GM19397 (cell line): ENCODE data around the gene CMSS1.

Source experiments
- ATAC-seq: cut with Tn5 transposase; IDR thresholded peaks from one replicate; pipeline ENCODE4 v1.9.1; 2021; ENCODE audit warnings: mild to moderate bottlenecking, moderate library complexity; ENCODE audit not compliant: unreplicated experiment

The CMSS1 gene

DNA sequence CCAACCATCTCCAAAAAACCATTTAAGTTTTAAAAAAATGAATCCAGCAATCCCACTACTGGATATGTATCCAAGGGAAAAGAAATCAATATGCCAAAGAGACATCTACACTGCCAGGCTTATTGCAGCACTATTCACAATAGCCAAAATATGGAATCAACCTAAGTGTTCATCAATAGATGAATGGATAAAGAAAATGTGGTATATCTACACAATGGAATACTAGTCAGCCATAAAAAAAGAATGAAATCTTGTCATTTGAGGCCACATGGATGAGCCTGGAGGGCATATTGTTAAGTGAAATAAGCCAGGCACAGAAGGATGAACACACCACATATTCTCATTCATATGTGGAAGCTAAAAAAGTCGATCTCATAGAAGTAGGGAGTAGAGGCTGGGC lies 160.6 kb downstream of the CMSS1 start:
- no peak for ATAC-seq

DNA sequence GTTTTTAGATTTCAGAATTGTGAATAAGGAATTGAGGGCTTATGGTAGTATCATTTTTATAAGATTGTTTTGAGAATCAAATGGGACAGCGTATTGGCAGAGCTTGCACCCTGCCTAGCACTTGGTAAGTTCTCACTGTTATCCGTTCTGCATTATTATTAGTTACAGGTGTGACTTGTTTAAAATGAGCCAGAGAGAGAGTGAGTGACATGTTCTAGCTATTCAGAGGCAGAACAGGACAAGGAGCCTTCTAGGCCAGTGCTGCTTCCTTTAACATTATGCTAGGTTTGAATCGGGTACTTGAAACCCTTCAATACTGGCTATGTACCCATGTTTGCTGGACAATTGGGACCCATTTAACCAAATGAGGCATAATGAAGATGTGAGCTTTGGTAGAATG lies 162.9 kb downstream of the CMSS1 start:
- ATAC-seq: no peak

DNA sequence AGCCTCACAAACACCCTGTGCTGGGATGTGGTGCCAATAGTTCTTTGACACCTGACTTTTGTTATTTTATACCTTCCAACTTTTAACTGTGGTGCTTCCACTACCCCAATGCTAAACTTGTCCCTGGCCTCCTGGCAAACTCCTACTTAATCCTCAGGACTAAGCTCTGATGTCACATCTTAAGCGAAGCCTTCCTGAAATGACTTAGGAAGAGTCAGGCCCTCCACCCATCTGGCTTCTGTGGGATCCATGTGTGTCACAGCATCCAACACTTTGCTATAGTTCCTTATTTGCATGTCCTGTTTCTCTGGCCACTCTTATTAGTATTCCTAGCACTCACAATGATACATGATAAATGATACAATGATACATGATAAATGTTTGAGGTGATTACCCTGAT lies 163.5 kb downstream of the CMSS1 start:
- no peak for ATAC-seq

DNA sequence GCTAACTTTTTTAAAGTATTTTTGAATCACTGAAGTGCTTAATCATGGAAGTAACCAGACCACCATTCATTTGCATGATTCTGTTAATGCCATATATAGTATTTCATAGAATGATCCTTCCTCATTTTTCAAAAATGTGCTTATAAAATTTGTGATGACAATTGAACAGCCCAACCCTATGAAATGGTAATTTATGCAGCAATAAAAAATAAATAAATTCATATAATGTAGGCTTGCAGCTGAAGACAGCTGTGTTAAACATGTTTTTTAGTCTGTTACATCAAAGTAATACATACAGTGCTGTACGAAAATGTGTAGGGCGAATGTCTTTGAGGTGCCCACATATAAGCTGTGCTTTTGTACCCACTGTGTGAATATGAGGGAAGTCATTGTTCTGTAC lies 165.0 kb downstream of the CMSS1 start:
- no peak for ATAC-seq

DNA sequence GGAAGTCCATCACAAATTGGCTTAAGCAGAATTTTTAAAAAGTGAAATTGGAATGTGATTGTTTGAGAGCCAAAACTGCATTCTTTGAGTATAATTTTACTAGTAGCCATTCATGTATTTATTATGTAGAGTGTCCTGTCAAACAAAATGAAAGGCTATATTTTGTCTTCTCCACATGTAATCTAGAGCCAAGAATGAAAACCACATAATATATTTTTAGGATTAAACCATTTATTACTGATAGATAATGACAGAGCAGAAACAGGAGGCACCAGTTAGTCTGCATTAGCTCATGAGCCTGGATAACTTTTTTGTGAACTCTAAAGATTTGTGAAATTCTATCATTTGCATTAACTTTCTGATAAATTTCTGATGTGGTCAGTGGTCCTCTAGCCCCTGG lies 166.5 kb downstream of the CMSS1 start:
- ATAC-seq: no peak

DNA sequence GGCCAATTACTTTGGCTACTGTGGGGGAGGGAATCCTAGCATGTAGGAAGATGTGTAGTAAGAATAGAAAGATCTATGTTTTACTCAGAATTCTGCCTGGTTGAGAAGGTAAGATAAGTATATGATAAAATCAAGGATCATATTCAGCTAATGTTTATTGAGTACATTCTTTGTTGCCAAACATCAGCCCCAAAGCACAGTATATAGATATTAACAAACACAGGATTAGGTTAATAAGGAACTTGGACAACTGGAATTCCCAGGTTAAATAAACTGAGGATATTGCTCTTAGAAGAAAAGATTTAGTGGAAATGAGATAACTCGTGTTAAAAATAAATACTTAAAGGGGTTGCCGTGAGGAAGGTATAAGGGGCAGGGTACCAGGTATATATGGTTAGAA lies 167.0 kb downstream of the CMSS1 start:
- ATAC-seq: no peak

DNA sequence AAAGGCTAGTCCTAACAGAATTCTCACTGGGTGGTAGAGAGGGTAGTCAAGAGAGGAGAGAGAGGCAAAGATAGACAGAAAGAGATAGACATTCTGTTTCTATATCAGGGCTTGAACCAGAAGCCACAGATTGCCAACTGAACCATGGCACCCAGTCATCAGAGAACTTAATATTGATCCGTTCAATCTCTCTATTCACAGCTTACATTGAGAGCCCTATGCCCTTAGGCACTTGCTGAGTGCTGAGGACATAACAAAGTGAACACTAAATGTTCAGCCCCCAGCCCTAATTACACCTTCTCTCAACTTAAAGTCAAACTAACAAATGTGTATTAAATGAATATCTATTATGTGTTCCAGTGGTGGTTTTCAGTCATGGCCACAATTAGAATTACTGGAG lies 172.5 kb downstream of the CMSS1 start:
- no peak for ATAC-seq

DNA sequence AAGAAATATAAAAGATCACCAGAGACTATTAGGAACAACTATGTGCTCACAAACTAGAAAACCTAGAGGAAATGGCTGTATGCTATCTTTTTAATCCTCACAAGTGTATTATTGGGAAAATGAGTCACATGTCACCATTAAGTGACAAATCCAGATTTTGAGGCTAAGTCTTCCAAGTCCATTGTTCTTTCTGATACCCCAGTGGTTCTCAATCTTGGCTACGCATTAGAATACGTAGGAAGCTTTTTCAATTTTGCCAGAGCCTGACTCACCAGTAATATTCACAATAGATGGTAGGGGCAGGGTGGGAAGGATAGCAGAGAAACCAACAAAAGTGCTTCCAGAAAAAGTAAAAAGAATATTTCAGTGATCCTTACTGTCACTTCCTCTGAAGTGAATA lies 179.6 kb downstream of the CMSS1 start:
- ATAC-seq: no peak

DNA sequence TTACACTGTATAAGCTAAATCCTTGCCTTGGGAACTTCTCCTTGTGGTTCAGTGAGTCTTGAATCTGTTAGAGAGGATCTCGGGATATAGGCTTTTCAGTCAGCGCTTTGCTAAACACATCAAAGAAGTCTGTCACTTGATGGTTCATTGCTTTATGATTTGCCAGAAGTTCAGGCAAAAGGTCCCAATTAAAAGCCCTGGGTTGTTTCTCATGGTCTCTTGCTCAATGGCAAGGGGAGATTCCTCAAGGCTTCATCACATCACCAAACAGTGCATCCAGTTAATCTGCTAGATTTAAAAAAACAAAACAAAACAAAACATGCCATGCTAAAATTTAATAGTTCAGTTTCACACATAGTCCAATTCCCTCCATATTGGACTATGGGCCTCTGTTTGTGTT lies 181.9 kb downstream of the CMSS1 start:
- ATAC-seq: no peak

DNA sequence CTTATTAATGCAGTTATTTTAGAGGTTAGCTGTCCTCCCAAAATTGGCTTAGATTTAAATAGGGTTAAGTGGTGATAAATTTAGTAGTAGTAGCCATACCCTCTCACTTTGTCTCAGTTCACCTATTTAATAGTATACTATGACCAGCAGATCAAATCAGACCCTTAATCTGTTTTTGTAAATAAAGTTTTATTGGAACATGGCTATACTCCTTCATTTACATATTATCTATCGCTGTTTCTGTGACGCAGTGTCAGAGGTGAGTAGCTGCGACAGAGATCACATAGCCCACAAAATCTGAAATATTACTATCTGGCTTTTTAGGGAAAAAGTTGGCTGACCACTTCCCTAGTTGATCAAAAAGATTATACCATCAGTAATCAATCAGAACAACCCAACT lies 183.4 kb downstream of the CMSS1 start:
- no peak for ATAC-seq

DNA sequence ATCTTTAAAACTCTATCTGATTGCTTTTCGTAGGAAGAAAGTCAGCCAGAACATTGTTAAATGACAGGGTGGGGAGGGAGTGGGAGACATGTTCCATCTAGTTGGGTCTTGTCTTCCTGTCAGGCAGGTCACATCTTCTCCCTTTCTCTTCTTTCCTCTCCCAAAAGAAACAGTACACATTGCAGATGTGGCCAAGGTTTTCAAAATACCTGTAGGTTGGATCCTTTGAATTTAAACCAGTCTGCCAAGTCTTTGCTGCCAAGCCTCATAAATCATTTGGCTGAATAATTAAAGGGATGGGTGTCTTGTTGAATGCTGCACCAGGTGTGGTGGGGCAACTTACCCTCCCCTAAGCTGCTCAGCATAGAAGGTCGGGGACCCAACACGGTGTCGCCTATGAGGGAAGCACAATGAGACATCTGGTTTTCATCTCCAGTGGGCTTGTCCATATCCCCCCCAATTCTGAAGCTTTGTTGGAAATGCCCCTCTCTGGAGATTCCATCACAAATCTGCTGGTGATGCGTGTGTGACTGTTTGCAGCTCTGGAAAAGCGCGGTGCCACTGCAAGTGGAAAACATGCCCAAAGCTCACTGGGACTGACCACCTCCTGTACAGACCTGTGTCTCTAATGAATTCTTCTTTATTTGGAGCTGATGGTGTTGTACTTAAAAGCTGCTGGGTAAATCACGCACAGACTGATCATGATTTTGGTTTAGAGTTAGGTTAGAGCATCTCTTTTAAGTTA lies 184.0 kb downstream of the CMSS1 start:
- ATAC-seq: no peak

DNA sequence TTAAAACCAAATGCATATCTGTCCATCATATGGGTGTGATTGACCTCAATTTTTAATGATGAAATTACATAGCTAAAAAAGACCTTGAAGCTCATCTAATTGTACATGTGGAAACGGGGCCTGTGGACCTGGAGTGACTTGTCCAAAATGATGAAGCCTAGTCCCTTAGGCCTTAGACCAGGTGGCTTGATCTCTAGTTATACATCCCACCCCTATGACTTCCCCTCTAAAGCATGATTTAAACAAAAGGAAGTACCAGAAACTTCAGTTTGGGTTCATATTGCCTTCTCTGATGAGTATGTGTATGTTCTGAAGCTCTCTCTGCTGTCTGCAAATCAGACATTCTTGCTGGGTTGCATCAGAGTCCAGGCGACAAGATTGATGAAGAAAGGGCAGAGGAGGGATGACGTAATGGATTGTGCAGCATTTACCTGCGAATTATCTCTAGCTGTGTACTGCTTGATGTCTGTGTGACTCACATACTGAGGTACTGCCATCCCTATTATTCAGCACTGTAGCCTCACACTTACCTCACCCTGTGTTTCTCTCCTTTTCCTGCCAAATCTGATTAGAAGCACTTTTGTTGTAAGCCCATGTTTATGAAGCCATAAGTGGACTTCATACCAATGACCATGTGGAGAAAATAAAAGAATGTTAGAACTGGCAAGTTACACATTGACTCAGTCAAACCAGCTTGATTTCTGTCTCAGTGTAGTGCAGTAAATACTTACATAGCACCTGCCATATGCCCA lies 185.1 kb downstream of the CMSS1 start:
- ATAC-seq: no peak

DNA sequence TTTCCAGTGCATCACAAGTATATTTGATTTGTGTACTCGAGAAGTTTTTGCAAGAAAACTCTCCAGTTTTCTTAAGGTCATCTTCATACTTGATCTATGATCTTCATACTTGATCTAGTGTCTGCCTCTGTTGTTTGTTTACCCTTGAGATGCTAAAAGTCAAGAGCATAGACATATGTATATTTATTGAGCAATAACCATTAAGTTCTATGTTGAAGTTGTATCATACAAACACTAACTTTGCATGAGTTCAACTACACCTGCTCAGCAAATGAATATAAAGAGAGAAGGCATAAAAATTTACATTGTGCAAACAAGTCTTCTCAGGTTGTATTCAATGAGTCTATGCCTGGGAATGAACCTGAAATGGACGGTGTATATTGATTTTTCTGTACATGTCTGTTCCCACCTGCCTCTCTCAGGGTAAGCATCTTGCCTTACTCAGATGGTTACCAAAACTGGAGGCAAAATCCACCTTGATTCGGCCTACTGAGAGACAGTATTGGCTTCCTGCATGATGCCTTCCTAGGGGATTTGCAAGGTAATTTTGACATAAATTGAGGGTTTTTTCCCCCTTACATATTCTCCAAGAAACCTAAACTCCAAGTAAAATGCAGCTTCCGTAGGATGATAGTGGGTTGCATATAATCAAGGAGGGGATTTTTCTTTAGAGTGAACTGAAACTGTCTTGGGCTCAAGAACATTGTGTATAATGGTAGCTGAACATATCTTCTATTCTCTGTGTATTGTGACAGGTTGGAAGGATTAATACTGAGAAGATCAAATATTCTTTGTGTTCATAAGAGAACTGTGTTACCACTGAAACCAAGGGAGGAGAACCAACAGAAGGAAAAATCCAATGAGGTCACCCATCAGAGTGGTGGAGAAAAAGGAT lies 186.2 kb downstream of the CMSS1 start:
- no peak for ATAC-seq

DNA sequence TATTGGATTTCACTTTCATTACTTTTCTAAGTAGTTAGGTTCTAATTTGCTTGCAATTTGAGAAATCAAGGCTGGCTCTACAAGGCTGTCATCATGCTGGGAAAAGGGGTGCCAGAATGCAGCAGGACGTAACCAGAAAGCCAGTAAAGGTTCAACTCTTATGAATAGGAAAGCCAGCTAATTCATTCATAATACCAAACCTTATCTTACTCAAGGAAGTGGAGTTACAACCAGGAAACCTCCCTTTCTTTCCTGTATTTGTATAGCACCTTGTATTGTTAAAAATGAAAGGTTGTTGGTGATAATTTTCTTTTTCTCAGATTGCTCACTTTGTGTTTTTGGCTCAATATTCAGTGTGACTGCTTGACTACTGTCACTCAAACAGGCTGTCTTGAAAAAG lies 187.3 kb downstream of the CMSS1 start:
- ATAC-seq: no peak

DNA sequence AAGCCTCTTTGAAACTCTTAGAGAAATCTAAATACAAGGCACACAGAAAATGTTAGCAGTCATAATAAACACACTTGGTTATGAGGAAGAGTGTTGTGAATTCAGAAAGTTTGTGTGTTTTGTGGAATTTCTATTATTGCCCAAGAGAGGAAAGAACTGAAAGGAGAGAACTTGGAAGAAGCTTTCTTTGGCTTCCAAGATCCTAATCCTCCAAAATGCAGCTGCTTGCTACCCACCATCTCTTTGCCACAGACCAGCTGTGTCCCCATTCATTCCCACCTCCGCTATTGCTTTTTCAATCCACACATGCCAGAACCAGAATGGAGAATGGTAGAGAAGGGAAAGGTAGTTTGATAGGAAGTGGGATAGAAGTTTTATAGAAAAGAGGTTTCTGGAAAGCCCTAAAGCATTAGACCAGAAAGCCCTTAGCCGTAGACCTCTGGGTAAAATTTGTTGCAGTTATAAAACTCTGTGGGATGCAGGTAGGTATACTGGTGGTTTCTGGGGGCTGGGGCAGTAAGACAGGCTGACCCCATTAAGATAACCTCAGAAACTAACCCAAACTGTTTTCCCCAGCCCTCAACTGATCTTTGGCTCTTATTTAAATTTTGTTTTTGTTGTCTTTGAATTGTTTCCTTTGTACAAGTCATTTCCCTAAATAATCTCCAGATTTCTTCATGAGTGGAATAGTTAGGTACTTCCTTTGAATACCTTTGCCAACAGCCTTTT lies 188.2 kb downstream of the CMSS1 start:
- no peak for ATAC-seq

DNA sequence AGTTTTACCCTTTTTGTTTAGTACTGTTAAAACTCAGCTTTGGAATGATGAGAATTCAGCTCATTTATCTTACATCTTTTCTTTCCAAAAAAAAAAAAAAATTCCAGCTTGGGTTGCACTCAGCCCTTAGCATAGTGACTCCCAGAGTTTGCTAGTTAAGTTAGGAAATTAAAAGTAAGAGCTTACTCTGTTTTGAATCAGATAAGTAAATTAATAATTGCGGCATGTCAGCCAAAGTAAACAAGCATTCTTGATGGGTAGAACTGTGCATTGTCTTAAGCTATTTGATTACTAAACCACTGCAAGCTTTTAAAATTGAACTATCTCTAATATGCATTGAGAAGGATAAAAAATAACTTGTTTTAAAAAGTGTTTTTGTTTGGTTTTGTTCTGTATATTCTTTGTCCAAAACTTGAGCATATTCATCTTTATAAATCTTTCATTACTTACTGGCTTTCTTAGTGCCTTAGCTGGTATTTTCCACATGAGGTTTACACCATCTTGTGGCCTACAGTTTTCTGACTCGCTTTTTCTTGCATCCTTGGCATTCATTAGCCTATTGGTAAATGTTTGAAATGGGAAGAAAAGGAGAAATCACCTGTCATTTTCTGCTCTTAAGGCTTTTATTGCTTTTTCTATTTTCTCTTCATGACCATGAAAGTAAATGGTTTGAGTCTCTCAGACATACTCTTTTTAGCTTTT lies 189.1 kb downstream of the CMSS1 start:
- no peak for ATAC-seq

DNA sequence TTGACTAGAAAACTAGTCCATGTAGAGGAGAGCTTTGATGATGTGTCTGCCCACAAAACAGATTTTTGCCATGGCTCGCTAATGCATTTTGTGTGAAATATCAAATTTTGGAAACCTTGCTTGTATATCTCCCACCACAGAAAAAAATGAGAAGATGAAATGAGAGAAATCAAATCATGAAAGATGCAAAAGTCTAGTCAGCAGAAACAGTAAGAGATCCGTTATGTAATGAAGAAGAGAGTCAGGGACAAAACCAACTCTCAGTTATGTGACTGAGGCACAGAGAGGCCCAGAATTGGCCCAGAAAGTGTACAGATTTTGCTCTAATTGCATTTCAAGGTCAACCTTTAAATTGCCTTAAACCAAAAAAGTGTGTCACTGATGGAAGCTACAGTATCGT lies 189.7 kb downstream of the CMSS1 start:
- ATAC-seq: no peak

DNA sequence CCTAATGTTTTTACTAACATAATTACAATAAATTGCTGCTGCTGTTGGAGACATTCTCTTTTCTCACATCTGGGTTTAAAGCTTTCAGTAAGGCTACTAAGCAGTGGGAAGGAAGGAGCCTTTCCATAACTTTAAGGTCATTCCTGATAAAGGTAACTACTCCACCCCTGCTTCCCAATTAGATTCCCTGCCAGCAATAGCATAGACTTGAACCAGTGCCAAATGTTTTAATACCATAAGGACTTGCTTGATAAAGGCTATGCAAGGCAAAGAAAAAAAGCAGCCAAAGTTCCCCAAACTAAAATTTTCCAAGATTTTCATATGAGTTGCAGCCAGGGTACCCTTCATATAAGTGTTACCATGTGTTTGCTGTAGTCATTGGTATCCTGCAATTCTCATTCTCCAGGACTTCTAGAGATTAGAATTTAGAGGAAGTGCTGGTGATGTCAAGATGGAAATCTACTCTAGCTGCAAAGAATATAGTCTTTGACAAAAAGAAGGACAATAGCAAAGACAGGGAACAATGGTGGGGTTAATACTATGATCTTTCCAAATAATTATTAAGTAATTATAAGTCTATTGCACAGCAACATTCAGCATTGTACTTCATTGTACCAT lies 190.5 kb downstream of the CMSS1 start:
- no peak for ATAC-seq

DNA sequence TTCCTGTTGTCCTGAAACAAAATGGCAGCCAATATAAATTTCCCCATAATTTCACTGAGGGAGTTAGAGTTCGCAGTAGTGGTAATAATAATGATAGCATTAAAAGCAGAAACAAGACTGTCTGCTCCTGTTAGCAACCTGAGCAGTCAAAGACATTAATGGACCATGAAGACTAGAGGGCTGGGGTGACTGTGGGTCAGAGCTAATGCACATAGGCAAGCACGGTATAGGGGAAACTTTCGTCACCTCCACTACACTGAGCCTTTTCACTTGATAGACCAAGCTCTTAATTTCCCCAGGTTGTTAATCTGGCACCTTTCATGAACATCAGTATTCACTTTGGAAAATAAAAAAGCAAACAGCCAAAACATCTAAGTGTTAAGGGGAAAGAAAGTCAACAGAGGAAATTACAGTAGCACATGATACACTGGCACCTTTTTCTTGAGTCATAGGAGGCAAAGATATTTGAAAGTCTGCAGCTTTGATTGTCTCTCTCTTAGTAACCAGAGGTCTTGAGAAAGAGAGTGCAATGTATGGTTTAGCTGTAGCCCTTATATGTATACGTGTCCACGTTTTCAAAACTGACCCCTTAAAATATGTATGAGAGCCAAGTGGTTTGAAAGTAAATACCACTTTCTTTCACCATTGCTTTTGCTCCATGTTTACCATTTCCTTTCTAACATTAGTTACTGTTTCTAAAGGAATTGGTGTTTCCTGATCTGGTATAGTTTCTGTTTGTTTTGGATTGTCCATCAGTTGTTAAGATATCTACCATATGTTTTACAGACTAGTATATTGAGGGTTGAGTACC lies 191.8 kb downstream of the CMSS1 start:
- no peak for ATAC-seq
